HG02571 (cell line): Measurements from ENCODE around the gene MXD4.

Experiments
- ATAC-seq: cut with Tn5 transposase; IDR thresholded peaks from one replicate; pipeline ENCODE4 v1.9.1; 2021; ENCODE audit warnings: mild to moderate bottlenecking, moderate library complexity; ENCODE audit not compliant: unreplicated experiment

MXD4 gene, protein sequence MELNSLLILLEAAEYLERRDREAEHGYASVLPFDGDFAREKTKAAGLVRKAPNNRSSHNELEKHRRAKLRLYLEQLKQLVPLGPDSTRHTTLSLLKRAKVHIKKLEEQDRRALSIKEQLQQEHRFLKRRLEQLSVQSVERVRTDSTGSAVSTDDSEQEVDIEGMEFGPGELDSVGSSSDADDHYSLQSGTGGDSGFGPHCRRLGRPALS

DNA sequence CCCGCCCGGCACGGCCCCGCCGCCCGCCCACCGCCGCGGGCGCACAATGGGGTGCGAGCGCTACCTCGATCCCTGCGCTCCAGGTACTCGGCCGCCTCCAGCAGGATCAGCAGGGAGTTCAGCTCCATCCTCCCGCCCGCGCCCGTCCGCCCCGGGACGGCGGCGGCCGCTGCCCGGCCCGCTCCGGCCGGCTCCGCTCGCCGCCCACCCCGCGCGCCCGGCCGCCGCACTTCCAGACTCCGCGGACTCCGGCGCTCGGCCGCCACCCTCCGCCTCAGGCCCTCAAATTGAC is at the start of gene MXD4:
Gene MXD4, minus strand, starts transcription at position 257 of the 292 bp plus-strand sequence. Its CDS starts 129 bp downstream, at position 128.
- no peak for ATAC-seq

DNA sequence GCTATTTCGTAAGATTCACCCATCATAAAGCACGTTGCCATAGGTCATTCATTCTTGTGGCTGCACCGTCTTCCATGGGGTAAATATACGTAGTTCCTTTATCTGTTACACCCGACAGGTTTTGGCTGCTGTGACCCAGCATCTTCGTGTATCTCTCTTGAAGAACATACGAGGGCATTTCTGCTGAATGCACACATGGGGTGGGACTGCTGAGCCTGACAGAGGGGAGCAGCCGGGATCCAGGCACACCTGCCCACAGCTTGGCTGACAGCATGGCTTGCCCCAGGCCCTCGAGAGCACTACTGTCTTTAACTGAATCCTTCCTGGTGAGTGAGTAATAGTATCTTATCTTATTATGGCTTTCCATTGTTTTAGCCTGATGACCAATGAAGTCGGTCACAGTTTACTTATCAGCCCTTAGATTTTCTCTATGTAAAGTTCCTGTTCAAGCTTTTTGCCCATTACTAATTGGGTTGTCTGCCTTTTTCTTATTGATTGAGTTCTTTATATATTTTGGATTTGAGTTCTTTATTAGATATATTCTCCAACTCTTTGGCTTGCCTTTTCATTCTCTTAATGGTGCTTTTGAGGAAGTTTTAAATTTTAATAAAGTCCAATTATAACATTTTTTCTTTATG is 45.0 kb upstream of the MXD4 start:
- ATAC-seq = no peak

GRCh38 chr4:2305766-2306501 is 44.0 kb upstream of the MXD4 start:
- no peak for ATAC-seq

DNA sequence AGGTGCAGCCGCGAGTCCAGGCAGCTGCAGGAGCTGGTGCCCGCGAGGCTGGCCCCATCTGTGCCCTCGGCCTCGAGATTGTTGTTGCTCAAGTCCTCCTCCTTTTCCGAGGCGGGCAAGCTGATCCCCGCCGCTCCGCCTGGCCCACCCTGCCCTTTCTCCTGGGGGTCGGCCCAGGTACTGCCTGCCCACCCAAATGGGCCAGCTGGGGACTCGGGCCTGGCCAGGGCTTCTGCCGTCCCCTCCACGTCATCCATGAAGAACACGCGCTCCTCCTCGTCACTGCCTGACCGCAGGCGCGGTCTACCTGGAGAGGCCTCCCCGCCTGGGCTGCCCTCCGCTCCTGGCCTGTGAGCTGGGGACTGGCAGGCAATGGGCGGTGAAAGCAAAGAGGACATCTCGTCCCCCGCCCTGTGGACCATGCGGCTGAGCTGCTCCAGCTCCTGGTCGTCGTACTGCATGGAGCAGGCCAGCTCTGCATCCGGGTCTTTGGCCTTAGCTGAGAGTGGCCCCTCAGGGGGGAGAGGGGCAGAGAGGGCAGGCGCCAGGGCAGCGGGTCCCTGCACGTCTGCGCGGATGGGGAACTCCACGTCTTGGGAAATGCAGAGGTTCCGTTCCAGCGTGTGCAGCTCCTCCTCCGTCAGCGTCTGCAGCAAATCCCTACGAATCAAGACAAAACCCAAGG is 43.1 kb upstream of the MXD4 start:
- ATAC-seq = no peak

DNA sequence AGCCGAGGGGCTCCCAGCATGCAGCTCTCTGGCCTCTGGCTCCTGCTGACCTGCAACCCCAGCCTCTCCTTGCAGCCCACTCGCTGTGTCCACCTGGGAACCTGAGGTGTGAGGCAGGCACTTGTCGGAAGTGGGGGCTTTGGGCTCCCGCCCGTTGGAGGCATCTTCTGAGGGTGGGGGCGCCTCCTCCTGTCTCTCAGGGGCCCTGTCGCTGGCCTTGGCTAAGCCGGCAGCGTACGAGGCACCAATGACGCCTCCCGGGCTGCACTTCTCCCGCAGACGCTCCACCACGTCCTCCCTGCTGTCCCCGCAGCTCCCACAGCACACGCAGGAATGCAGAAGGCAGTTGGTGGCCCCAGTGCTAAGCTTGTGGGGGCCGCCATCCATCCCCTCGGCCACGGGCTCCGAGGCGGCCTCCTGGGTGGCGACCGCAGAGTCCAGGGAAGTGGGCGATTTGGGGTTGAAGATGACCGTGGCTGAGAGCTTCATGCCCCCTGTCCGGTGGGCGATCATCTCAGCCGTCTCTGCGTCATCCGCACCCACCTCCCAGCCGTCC is 42.5 kb upstream of the MXD4 start:
- no peak for ATAC-seq

DNA sequence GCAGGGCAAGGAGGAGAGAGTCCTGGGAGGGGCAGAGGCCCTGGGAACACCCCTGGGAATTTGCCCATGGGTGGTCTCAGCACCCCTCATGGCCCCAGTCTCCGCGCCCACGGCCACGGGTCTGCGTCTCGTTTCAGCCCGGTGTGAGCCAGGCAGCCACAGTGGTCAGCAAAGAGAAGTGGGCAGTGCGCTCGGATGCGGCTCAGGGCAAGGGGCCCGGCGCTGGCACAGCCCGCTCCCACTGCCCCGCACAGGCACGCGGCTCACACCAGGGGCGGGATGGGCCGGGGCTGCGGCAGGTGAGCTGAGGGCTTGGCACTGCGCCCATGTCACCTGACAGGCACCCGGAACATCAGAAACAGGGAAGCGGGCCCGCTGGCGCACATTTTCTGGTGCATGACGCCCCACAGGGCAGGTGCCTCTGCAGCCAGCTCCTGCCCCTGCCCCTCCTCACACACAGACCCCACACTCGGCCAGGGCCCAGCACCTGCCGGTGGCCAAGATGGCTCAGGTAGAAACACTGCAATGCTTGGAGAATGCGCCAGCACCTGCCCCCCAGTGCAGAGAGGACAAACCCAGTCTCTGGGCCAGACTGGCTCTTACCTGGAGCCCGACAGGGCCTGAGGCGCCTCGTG is 41.9 kb upstream of the MXD4 start:
- ATAC-seq = no peak

DNA sequence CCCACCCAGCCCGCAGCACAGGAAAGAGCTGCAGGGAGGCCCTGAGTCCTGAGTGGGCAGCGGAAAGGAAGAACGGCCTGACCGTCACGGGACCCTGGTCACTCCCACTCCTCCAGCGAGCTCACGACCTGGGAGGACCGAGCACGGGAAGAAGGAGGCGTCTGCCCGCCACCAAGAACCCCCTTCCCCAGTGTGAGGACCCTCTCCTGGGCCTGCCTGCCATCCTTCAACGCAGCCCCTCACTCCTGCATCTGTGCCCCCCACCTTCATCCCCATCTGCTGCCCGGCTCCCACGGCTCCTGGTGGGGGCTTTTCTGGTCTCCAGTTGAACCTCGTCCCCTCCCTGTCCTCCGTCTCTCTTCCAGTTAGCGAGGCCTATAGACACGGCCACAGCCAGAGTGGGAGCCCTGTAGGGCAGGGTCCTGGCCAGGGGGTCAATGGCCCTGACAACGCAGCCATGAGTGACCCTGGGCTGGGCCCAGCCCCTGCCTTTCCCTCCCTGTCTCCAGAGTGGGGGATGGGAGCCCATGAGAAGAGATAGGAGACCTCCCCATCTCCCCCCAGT is 41.3 kb upstream of the MXD4 start:
- ATAC-seq = no peak

GRCh38 chr4:2302387-2303119 is 40.6 kb upstream of the MXD4 start:
- ATAC-seq = no peak

DNA sequence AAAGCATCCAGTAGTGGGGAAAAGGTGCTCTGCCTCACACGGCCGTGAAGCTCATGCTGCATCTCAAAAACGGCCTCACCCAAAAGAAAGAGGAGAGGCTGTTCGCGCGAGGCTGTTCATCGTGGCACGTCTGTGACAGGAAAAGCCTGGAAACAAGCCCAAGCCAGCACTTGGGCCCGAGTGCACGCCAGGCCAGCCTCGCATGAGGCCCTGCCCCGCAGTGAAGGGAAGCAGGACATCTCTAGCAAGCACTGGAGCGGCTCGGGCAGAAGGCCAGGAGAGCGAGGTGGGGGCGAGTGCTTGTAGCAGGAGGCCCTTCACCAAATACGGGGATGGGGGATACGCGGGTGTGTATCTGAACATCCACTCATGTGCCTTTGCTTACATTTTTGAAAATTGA is 39.9 kb upstream of the MXD4 start:
- no peak for ATAC-seq

- ATAC-seq = no peak
Measured at GRCh38 chr4:2301225-2301642, 39.3 kb upstream of the MXD4 start.

GRCh38 chr4:2300431-2301224 is 38.7 kb upstream of the MXD4 start:
- no peak for ATAC-seq

- ATAC-seq = no peak
Measured at GRCh38 chr4:2299794-2300193, 37.9 kb upstream of the MXD4 start.

- no peak for ATAC-seq
Measured at GRCh38 chr4:2298532-2298991, 36.7 kb upstream of the MXD4 start.

GRCh38 chr4:2297606-2298531 is 36.0 kb upstream of the MXD4 start:
- no peak for ATAC-seq

- no peak for ATAC-seq
Measured at GRCh38 chr4:2296631-2297601, 35.0 kb upstream of the MXD4 start.

GRCh38 chr4:2295900-2296442 is 34.1 kb upstream of the MXD4 start:
- no peak for ATAC-seq

GRCh38 chr4:2295500-2295899 is 33.6 kb upstream of the MXD4 start:
- no peak for ATAC-seq
